Kidney (tissue), 14 donors: ENCODE data around the gene LMNA. TPM values are rescaled to one million over a fixed set of nuclear protein-coding genes. Genes with fewer than 3 reads are reported as not detected.

Source experiments
- DNase-seq, 5 donors: peaks; one replicate each; pipeline ENCODE4 v3.0.0-alpha.2; 2013 to 2020
- FAIRE-seq: peaks from 2 replicates; lab custom pipeline; 2012; peaks lifted over from hg19 to GRCh38; lab: Jason Lieb, UNC
- H3K27ac ChIP-seq, 2 donors: one replicate each; pipeline ENCODE4 v1.7.0; 2013; ENCODE audit warnings: low read depth in 2 of 2, low read length in 2 of 2, inconsistent platforms in 1 of 2
- H3K27me3 ChIP-seq: one replicate; pipeline ENCODE4 v1.7.1; 2013; ENCODE audit warnings: low read length, inconsistent platforms; ENCODE audit not compliant: control insufficient read depth, insufficient read depth
- H3K36me3 ChIP-seq, 3 donors: one replicate each; pipeline versions ENCODE4 v1.7.0 to v1.7.1; 2013; ENCODE audit warnings: low read length in 3 of 3, control low read depth in 1 of 3, inconsistent platforms in 1 of 3; ENCODE audit not compliant: insufficient read depth in 3 of 3, control insufficient read depth in 2 of 3
- H3K4me1 ChIP-seq, 3 donors: one replicate each; pipeline versions ENCODE4 v1.7.0 to v1.7.1; 2013; ENCODE audit warnings: low read length in 3 of 3, inconsistent platforms in 1 of 3, low read depth in 1 of 3; ENCODE audit not compliant: control insufficient read depth in 2 of 3, insufficient read depth in 2 of 3
- H3K4me3 ChIP-seq, 3 donors: one replicate each; pipeline versions ENCODE4 v1.7.0 to v1.8.1; 2013; ENCODE audit warnings: low read length in 3 of 3, control low read depth in 1 of 3, inconsistent platforms in 1 of 3
- H3K9ac ChIP-seq, 3 donors: one replicate each; pipeline versions ENCODE4 v1.7.0 to v1.7.1; 2013; ENCODE audit warnings: low read length in 3 of 3, control low read depth in 1 of 3, inconsistent platforms in 1 of 3
- H3K9me3 ChIP-seq, 3 donors: one replicate each; pipeline versions ENCODE4 v1.7.0 to v1.7.1; 2013; ENCODE audit warnings: low read length in 3 of 3, control low read depth in 1 of 3, inconsistent platforms in 1 of 3; ENCODE audit not compliant: control insufficient read depth in 2 of 3, insufficient read depth in 1 of 3
- CTCF ChIP-seq: IDR thresholded peaks from 3 replicates; pipeline ENCODE4 v1.5.1; 2012; ENCODE audit warnings: mild to moderate bottlenecking, moderate library complexity, borderline replicate concordance; ENCODE audit not compliant: insufficient read depth; ENCODE audit errors: extremely low read depth
- intact Hi-C: fragments of 100-400 bp; cut with DNase I; formaldehyde crosslinking; loops from one replicate; pipeline ENCODE4 v1.11.1; 2022
- polyA plus RNA-seq: library from polyadenylated mRNA; stranded (reverse); fragments of 350-450 nt; fragmentation: Illumina TruSeq; extraction: RNeasy Lipid Tissue Mini Kit (QIAGEN cat#74804); gene quantifications from one replicate; pipeline ENCODE4 v1.2.3, GENCODE V29; 2014; ENCODE audit warnings: low read depth, low replicate concordance; ENCODE audit not compliant: insufficient read depth
- total RNA-seq: library from RNA; stranded (reverse); fragmentation: NEBNext Ultra II Directional; extraction: Animal tissue kit (Norgen Biotek cat#: 25700); gene quantifications from one replicate; pipeline ENCODE4 v1.2.1, GENCODE V29; 2021
- donor health status: control.
- donor health status: control.
- donor health status: control.
- donor health status: control.
- donor health status: control.
- donor health status: DM: yes; HTN: yes; CAD: no.
- donor health status: Normal renal cell carcinoma (clear cell type).

Gene LMNA
- total and polyA plus RNA-seq, 2 donors from 2014 or later: 145 to 384 TPM

GRCh38 chr1:156072251-156072650 lies 42.3 kb upstream of the LMNA start:
- Histone ChIP-seq H3K27me3 (no peaks in the 10 kb centered on the region), H3K4me1 (peaks cover 0 to 4% (median 0%) of the 10 kb centered on the region in 3 donors), H3K27ac (no peak overlapping the region), H3K9me3 (no peaks in the 10 kb centered on the region), H3K36me3 (peaks cover 0 to 2% (median 0%) of the 10 kb centered on the region in 3 donors), H3K9ac (no peak overlapping the region), H3K4me3 (no peak overlapping the region)
- intact Hi-C loops: no loop called here
- DNase-seq (no peak), FAIRE-seq (no peak)
- TF ChIP-seq CTCF: no peak

GRCh38 chr1:156073110-156073687 lies 41.3 kb upstream of the LMNA start:
- Histone ChIP-seq H3K27ac (no peak overlapping the region), H3K36me3 (peaks cover 0 to 2% (median 0%) of the 10 kb centered on the region in 3 donors), H3K9me3 (no peaks in the 10 kb centered on the region), H3K4me1 (peaks cover 0 to 4% (median 0%) of the 10 kb centered on the region in 3 donors), H3K9ac (no peak overlapping the region), H3K27me3 (no peaks in the 10 kb centered on the region), H3K4me3 (no peak overlapping the region)
- no peak for DNase-seq
- no peak for TF ChIP-seq CTCF
- FAIRE-seq: no peak
- intact Hi-C loops: no loop called here

- Histone ChIP-seq H3K27me3 (no peaks in the 10 kb centered on the region), H3K9me3 (no peaks in the 10 kb centered on the region), H3K4me1 (peaks cover 0 to 4% (median 0%) of the 10 kb centered on the region in 3 donors), H3K36me3 (peaks cover 0 to 2% (median 0%) of the 10 kb centered on the region in 3 donors), H3K27ac (no peak overlapping the region), H3K9ac (no peak overlapping the region), H3K4me3 (no peak overlapping the region)
- intact Hi-C loops: no loop called here
- FAIRE-seq (no peak), DNase-seq (peak in 3 of 5 donors; percentile 66 to 79 (median 69))
- TF ChIP-seq CTCF: no peak
Measured at GRCh38 chr1:156073740-156074139, 40.8 kb upstream of the LMNA start.

GRCh38 chr1:156074661-156075060 lies 39.9 kb upstream of the LMNA start:
- no peaks in the 10 kb centered on the region for H3K27me3 ChIP-seq
- peaks cover 0 to 2% (median 0%) of the 10 kb centered on the region in 3 donors for H3K36me3 ChIP-seq
- no peak for TF ChIP-seq CTCF
- H3K9ac ChIP-seq: no peak overlapping the region
- intact Hi-C loops: no loop called here
- no peaks in the 10 kb centered on the region for H3K9me3 ChIP-seq
- DNase-seq: no peak
- H3K27ac ChIP-seq: no peak overlapping the region
- no peak overlapping the region for H3K4me3 ChIP-seq
- H3K4me1 ChIP-seq: peaks cover 0 to 4% (median 0%) of the 10 kb centered on the region in 3 donors
- no peak for FAIRE-seq
